Measurements from ENCODE around the gene USPL1. TPM values are rescaled to one million over a fixed set of nuclear protein-coding genes. Genes with fewer than 3 reads are reported as not detected.

The USPL1 gene
- total and polyA plus RNA-seq, 2 of the 13 experiments (the other 11 are each of a cell fraction or from before 2014, with no cell fraction given): 13.7 to 15.9 TPM

DNA sequence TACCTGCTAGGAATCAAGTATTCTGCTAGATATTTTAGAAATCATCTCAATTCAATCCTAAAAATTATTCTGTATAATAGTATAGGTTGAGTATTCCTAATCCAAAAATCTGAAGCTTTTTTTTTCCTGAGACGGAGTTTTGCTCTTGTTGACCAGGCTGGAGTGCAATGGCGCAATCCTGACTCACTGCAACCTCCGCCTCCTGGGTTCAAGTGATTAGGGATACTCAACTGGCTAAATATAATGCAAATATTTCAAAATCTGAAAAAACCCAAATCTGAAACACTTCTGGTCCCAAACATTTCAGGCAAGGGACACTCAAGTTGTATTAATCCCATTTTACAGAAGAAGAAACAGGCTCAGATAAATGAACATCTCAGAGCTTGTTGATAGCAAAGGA lies 17.2 kb upstream of the USPL1 start (continued):
- no peak for TF ChIP-seq SPEN (CRISPR knock-in tag; IDR thresholded peaks at IDR 0.05; ENCODE audit: low read depth)
- no peak for TF ChIP-seq IKZF1 (IDR thresholded peaks at IDR 0.05)
- TF ChIP-seq ZBTB7A (CRISPR knock-in tag; IDR thresholded peaks at IDR 0.05): no peak
- no peak for TF ChIP-seq NFATC3 (CRISPR knock-in tag; IDR thresholded peaks at IDR 0.05)
- TF ChIP-seq KDM5A (IDR thresholded peaks at IDR 0.05; ENCODE audit: borderline replicate concordance, low read length): no peak
- peak; percentile 45; the same call in 1 of the 2 replicates for TF ChIP-seq CEBPB (IDR thresholded peaks at IDR 0.05; ENCODE audit: borderline replicate concordance, low read depth, low read length)
- TF ChIP-seq GPN1 (CRISPR knock-in tag; IDR thresholded peaks at IDR 0.05; ENCODE audit: borderline replicate concordance): no peak
- TF ChIP-seq ZNF83 (CRISPR knock-in tag; IDR thresholded peaks at IDR 0.05; ENCODE audit: borderline replicate concordance): no peak
- no peak for TF ChIP-seq HNRNPUL1 (IDR thresholded peaks at IDR 0.05; ENCODE audit: low read depth, low read length)
- no peak for TF ChIP-seq ISX (CRISPR knock-in tag; conservative IDR thresholded peaks at IDR 0.05)
- no peak for TF ChIP-seq POLR2G (IDR thresholded peaks at IDR 0.05; ENCODE audit: low read depth, low read length)
- TF ChIP-seq SALL2 (CRISPR knock-in tag; IDR thresholded peaks at IDR 0.05): no peak

DNA sequence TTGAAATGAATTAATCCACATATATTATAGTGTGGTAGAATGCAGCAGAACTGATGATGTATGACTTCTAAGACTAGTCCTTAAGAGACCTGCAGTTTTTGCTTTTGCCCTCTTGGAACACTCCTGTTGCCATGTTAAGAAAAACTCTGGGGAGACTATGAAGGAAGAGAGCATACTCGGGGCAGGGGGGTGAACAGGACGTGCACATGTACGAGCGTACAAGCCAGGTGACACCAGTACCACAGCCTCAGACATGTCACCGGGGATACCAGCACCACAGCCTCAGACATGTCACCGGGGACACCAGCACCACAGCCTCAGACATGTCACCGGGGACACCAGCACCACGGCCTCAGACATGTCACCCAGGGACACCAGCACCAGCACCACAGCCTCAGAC lies 15.9 kb upstream of the USPL1 start:
- no peak overlapping the region for H3K4me2 ChIP-seq (ENCODE audit: low read depth, low read length)
- 79% methylated on average over 5 of the region's 8 CpGs for WGBS (ENCODE audit: low lambda C conversion rate)
- CTCF ChIA-PET (ENCODE audit: low intra/inter-chr PET ratio, low total read pairs): no interaction called here
- no peaks in the 10 kb centered on the region for H3K4me1 ChIP-seq (ENCODE audit: insufficient read depth, low read length)
- intact Hi-C loops (cut with micrococcal nuclease; ENCODE audit: unreplicated experiment) (no loop called here), in situ Hi-C loops (cut with HindIII; ENCODE audit: extremely low pct_ligation_motif_present, low pct_unique_long_range_greater_than_20kb) (no loop called here)
- no peak overlapping the region for H3K4me3 ChIP-seq (replicated peaks in 1 of 3; ENCODE audit: insufficient read depth in 1 of 3, low read depth in 2 of 3, low read length in 3 of 3)
- no TSS peak for BruUV-seq (replicated peaks)
- no peaks in the 10 kb centered on the region for H3K27me3 ChIP-seq (ENCODE audit: control insufficient read depth in 1 of 2, insufficient read depth in 2 of 2, low read length in 2 of 2)
- no peaks in the 10 kb centered on the region for H3K9me3 ChIP-seq (ENCODE audit: low read length)
- H2AFZ ChIP-seq (ENCODE audit: low read length): no peak overlapping the region
- TF ChIP-seq PHF5A (CRISPR knock-in tag; IDR thresholded peaks at IDR 0.05; ENCODE audit: low read depth, unreplicated experiment) (no peak), NR3C1 (CRISPR knock-in tag; IDR thresholded peaks at IDR 0.05) (no peak), ZNF792 (CRISPR knock-in tag; IDR thresholded peaks at IDR 0.05) (no peak), ZNF562 (CRISPR knock-in tag; IDR thresholded peaks at IDR 0.05; ENCODE audit: borderline replicate concordance) (no peak), CCDC6 (CRISPR knock-in tag; IDR thresholded peaks at IDR 0.05) (no peak), HNRNPL (IDR thresholded peaks at IDR 0.05; ENCODE audit: low read depth, low read length) (no peak), TCF7L2 (IDR thresholded peaks at IDR 0.05; ENCODE audit: low read depth, low read length) (no peak), HDAC1 (CRISPR knock-in tag; IDR thresholded peaks at IDR 0.05) (no peak), CCAR2 (optimal IDR thresholded peaks at IDR 0.05; ENCODE audit: low read depth, low read length) (no peak)
- TF ChIP-seq, protein P1, sequence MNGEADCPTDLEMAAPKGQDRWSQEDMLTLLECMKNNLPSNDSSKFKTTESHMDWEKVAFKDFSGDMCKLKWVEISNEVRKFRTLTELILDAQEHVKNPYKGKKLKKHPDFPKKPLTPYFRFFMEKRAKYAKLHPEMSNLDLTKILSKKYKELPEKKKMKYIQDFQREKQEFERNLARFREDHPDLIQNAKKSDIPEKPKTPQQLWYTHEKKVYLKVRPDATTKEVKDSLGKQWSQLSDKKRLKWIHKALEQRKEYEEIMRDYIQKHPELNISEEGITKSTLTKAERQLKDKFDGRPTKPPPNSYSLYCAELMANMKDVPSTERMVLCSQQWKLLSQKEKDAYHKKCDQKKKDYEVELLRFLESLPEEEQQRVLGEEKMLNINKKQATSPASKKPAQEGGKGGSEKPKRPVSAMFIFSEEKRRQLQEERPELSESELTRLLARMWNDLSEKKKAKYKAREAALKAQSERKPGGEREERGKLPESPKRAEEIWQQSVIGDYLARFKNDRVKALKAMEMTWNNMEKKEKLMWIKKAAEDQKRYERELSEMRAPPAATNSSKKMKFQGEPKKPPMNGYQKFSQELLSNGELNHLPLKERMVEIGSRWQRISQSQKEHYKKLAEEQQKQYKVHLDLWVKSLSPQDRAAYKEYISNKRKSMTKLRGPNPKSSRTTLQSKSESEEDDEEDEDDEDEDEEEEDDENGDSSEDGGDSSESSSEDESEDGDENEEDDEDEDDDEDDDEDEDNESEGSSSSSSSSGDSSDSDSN (CRISPR knock-in tag; IDR thresholded peaks at IDR 0.05): no peak
- no peak for ATAC-seq
- H3K79me2 ChIP-seq (ENCODE audit: insufficient read depth, low read length): no peaks in the 10 kb centered on the region
- FAIRE-seq: no peak
- H3K27ac ChIP-seq (ENCODE audit: extremely low read length, insufficient read depth, low read length): no peak overlapping the region
- DNase-seq (ENCODE audit: low spot score): no peak
- H3K9ac ChIP-seq (ENCODE audit: insufficient read depth, low read depth, low read length): no peak overlapping the region
- no peaks in the 10 kb centered on the region for H4K20me1 ChIP-seq (ENCODE audit: insufficient read depth, low read length)
- H3K36me3 ChIP-seq (replicated peaks in 1 of 2; ENCODE audit: control insufficient read depth in 1 of 2, insufficient read depth in 2 of 2, low read length in 2 of 2): no peaks in the 10 kb centered on the region
- POLR2A ChIA-PET: no interaction called here
